ENCODE measurements around the gene ULK1. TPM values are rescaled to one million over a fixed set of nuclear protein-coding genes. Genes with fewer than 3 reads are reported as not detected.

The ULK1 gene
- total RNA-seq, 2 experiments from 2014 or later = 11.4 to 12.5 TPM

DNA sequence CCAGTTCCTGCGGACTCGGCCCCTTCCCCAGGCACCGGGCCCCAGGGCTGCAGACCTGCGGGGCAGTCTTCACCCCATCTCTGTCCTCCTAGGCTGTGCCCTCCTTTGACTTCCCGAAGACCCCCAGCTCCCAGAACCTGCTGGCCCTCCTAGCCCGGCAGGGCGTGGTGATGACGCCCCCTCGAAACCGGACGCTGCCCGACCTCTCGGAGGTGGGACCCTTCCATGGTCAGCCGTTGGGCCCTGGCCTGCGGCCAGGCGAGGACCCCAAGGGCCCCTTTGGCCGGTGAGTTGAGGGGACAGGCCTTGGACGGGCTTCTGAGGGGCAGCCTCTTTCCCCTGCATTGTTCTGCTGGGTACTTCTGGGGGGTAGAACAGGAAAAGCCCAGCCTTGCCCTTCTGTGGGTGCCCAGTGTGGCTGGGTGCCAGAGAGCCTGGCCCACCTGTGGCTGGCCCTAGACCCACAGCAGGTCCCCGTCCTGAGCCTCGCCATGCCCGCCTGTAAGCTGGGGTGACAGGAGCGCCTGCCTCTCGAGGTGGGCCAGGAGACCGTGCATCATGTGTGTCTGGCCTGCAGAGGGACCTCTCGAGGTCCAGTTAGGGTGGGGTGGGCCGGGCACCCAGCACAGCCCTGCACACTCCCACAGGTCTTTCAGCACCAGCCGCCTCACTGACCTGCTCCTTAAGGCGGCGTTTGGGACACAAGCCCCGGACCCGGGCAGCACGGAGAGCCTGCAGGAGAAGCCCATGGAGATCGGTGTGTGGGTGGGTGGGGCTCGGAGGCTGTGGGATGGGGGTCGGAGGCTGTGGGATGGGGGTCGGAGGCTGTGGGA, 22.1 kb downstream of the ULK1 start:
- no peaks in the 10 kb centered on the region for H3K9me3 Mint-ChIP-seq
- H3K36me3 Mint-ChIP-seq = no peaks in the 10 kb centered on the region
- H3K27me3 Mint-ChIP-seq = no peaks in the 10 kb centered on the region
- DNase-seq = no peak
- H3K4me1 Mint-ChIP-seq = no peaks in the 10 kb centered on the region
- H3K27ac Mint-ChIP-seq = no peak overlapping the region
- H3K4me3 Mint-ChIP-seq = no peak overlapping the region

DNA sequence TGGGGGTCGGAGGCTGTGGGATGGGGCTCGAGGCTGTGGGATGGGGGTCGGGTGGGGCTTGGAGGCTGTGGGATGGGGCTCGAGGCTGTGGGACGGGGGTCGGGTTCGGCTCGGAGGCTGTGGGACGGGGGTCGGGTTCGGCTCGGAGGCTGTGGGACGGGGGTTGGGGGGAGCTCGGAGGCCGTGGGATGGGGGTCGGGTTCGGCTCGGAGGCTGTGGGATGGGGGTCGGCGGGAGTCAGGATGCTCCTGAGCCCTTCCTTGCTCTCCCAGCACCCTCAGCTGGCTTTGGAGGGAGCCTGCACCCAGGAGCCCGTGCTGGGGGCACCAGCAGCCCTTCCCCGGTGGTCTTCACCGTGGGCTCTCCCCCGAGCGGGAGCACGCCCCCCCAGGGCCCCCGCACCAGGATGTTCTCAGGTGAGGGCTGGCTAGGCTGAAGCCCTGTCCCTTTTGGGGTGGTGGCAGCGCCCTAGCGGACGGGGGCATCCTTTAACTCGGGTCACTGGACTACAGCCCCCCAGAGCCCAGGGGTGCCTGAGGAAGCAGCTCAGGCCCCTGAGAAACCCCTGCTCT, 22.8 kb downstream of the ULK1 start:
- no peaks in the 10 kb centered on the region for H3K4me1 Mint-ChIP-seq
- H3K9me3 Mint-ChIP-seq = no peaks in the 10 kb centered on the region
- H3K4me3 Mint-ChIP-seq = no peak overlapping the region
- no peaks in the 10 kb centered on the region for H3K27me3 Mint-ChIP-seq
- DNase-seq = no peak
- no peak overlapping the region for H3K27ac Mint-ChIP-seq
- no peaks in the 10 kb centered on the region for H3K36me3 Mint-ChIP-seq

DNA sequence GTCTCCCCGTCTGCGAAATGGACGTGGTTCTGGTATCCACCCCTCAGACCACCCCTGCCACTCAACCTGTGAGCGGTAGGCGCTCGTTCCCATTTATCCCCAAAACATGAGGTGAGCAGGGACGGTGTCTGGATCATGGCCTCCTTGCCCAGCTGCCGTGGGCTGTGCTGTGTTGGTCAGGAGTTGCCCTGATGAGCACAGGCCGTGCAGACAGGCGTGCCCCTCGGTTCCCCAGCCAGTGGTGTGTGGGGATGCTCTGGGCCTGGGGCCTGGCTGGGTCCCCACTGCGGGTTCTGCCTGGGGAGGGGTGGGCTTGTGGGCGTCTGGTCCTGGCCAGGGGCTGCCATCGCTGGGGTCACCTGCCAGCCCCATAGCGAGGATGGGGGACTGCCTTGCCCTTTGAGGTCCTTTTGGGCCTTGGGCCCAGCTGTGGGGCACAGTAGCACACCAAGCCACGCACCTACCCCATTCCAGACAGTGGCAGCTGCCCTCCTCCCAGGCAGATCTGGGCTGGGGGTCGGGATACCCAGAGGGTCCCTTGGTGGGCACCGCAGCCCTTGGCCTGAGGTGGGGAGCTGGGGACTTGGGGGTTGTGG, 23.4 kb downstream of the ULK1 start:
- Mint-ChIP-seq H3K27me3 (no peaks in the 10 kb centered on the region), H3K36me3 (no peaks in the 10 kb centered on the region), H3K4me1 (no peaks in the 10 kb centered on the region), H3K4me3 (no peak overlapping the region), H3K9me3 (no peaks in the 10 kb centered on the region), H3K27ac (no peak overlapping the region)
- no peak for DNase-seq

- H3K27ac Mint-ChIP-seq = no peak overlapping the region
- no peaks in the 10 kb centered on the region for H3K27me3 Mint-ChIP-seq
- no peaks in the 10 kb centered on the region for H3K9me3 Mint-ChIP-seq
- H3K36me3 Mint-ChIP-seq = no peaks in the 10 kb centered on the region
- H3K4me3 Mint-ChIP-seq = no peak overlapping the region
- no peak for DNase-seq
- no peaks in the 10 kb centered on the region for H3K4me1 Mint-ChIP-seq
These were observed 24.1 kb downstream of the ULK1 start for GRCh38 chr12:131918311-131919050.

DNA sequence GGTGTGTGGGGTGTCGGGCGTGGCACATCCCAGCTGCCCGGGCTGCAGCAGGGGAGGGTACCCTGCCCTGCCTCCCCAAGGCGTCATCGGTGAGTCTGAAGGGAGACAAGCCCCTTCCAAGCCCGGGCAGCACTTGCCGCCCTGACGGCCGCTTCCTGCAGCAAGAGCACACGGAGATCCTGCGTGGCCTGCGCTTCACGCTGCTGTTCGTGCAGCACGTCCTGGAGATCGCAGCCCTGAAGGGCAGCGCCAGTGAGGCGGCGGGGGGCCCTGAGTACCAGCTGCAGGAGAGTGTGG, 24.6 kb downstream of the ULK1 start:
- no peaks in the 10 kb centered on the region for H3K9me3 Mint-ChIP-seq
- no peak for DNase-seq
- no peak overlapping the region for H3K4me3 Mint-ChIP-seq
- no peaks in the 10 kb centered on the region for H3K36me3 Mint-ChIP-seq
- no peak overlapping the region for H3K27ac Mint-ChIP-seq
- H3K4me1 Mint-ChIP-seq = no peaks in the 10 kb centered on the region
- H3K27me3 Mint-ChIP-seq = no peaks in the 10 kb centered on the region

DNA sequence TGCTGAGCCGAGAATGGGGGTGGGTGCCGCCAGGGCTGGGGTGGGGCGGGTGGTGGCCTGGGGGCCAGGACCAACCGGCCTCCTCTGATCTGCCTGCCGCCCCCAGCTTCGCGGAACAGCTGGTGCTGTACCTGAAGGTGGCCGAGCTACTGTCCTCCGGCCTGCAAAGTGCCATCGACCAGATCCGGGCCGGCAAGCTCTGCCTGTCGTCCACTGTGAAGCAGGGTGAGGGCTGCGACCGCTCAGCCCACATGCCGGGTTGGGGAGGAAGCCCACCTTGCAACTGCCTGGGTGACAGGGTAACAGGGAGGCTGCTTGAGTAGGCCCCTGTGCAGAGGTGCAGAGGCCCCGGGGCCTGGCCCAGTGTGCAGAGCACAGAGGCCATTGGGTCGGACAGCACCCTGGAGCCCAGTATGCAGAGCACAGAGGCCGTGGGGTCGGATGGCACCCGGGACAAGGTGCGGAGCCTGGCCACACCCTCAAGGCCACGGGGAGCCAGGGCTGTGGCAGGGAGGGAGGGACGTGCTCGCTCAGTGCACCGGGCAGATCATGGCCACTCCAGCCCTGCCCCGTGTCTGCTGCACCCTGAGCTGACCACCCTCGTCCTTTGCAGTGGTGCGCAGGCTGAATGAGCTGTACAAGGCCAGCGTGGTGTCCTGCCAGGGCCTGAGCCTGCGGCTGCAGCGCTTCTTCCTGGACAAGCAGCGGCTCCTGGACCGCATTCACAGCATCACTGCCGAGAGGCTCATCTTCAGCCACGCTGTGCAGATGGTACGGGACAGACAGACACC, 25.1 kb downstream of the ULK1 start:
- peaks cover 2% of the 10 kb centered on the region for H3K4me1 Mint-ChIP-seq
- H3K27me3 Mint-ChIP-seq = no peaks in the 10 kb centered on the region
- H3K9me3 Mint-ChIP-seq = no peaks in the 10 kb centered on the region
- no peak overlapping the region for H3K4me3 Mint-ChIP-seq
- DNase-seq = no peak
- no peaks in the 10 kb centered on the region for H3K36me3 Mint-ChIP-seq
- no peak overlapping the region for H3K27ac Mint-ChIP-seq

GRCh38 chr12:131920157-131920508, 25.7 kb downstream of the ULK1 start:
- Mint-ChIP-seq H3K9me3 (no peaks in the 10 kb centered on the region), H3K27me3 (no peaks in the 10 kb centered on the region), H3K4me1 (peaks cover 4% of the 10 kb centered on the region), H3K36me3 (no peaks in the 10 kb centered on the region), H3K27ac (no peak overlapping the region), H3K4me3 (no peak overlapping the region)
- DNase-seq = no peak

DNA sequence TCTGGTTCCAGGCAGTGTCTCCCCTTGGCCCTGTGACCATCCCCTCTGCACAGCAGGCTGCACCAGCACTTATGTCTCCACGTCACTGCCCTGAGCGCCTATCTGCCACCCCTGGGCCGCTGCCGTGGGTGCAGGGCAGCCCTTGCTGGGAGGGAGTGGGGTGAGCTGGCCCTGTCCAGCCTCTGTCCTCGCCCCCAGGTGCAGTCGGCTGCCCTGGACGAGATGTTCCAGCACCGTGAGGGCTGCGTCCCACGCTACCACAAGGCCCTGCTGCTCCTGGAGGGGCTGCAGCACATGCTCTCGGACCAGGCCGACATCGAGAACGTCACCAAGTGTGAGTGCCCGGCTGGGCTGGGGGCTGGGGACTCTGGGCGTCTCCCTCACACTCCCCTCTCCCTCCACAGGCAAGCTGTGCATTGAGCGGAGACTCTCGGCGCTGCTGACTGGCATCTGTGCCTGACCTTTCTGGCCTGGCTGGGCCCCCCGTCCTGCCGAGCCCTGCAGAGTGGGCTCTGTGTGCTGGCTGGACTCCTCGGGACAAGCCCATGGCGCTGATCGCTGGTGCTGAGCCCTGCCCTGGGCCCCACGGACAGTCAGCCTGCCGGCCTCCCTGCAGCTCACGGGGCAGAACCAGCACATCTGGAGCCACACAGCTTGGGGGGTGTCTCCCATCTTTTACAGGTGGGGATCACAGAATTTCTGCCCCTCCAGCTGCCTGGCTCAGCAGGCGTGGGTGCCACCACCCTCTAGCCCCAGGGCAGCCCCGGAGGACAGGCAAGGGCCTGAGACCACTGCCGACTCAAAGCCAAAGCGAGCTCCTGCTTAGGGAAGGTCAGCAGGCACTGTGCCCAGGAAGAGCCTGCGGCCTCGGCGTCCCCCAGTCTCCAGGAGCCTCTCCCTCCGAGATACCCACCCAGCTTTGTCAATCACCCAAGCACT, 26.7 kb downstream of the ULK1 start:
- DNase-seq = no peak
- no peaks in the 10 kb centered on the region for H3K36me3 Mint-ChIP-seq
- H3K4me3 Mint-ChIP-seq = no peak overlapping the region
- no peaks in the 10 kb centered on the region for H3K27me3 Mint-ChIP-seq
- H3K27ac Mint-ChIP-seq = no peak overlapping the region
- H3K4me1 Mint-ChIP-seq = peaks cover 4% of the 10 kb centered on the region
- H3K9me3 Mint-ChIP-seq = no peaks in the 10 kb centered on the region

GRCh38 chr12:131921866-131922769, 27.7 kb downstream of the ULK1 start:
- no peak for DNase-seq
- Mint-ChIP-seq H3K4me3 (no peak overlapping the region), H3K27ac (no peak overlapping the region), H3K4me1 (peaks cover 4% of the 10 kb centered on the region), H3K9me3 (no peaks in the 10 kb centered on the region), H3K27me3 (no peaks in the 10 kb centered on the region), H3K36me3 (no peaks in the 10 kb centered on the region)

- no peak overlapping the region for H3K27ac Mint-ChIP-seq
- DNase-seq = no peak
- no peaks in the 10 kb centered on the region for H3K9me3 Mint-ChIP-seq
- peaks cover 4% of the 10 kb centered on the region for H3K4me1 Mint-ChIP-seq
- H3K27me3 Mint-ChIP-seq = no peaks in the 10 kb centered on the region
- no peak overlapping the region for H3K4me3 Mint-ChIP-seq
- no peaks in the 10 kb centered on the region for H3K36me3 Mint-ChIP-seq
These were observed 28.4 kb downstream of the ULK1 start for GRCh38 chr12:131922772-131923171.

- Mint-ChIP-seq H3K4me1 (peaks cover 6% of the 10 kb centered on the region), H3K27ac (no peak overlapping the region), H3K36me3 (no peaks in the 10 kb centered on the region), H3K27me3 (no peaks in the 10 kb centered on the region), H3K4me3 (no peak overlapping the region), H3K9me3 (no peaks in the 10 kb centered on the region)
- DNase-seq = no peak
These were observed 28.8 kb downstream of the ULK1 start for GRCh38 chr12:131923260-131923659.

- Mint-ChIP-seq H3K4me1 (peaks cover 14% of the 10 kb centered on the region), H3K9me3 (no peaks in the 10 kb centered on the region), H3K27me3 (no peaks in the 10 kb centered on the region), H3K36me3 (peaks cover 22% of the 10 kb centered on the region), H3K27ac (no peak overlapping the region), H3K4me3 (peak overlapping the region; percentile 97)
- no peak for DNase-seq
These were observed 33.0 kb downstream of the ULK1 start for GRCh38 chr12:131927110-131928079.

Measured in activated naive CD8-positive, alpha-beta T cell treated with anti-CD3 and anti-CD28 coated beads for 36 hours (primary cell).